ENCODE data around the gene SMG6. TPM values are rescaled to one million over a fixed set of nuclear protein-coding genes. Genes with fewer than 3 reads are reported as not detected.

Gene SMG6
- total RNA-seq, 6 experiments from 2014 or later, result 7.4 to 10.4 (median 8.9) TPM

DNA sequence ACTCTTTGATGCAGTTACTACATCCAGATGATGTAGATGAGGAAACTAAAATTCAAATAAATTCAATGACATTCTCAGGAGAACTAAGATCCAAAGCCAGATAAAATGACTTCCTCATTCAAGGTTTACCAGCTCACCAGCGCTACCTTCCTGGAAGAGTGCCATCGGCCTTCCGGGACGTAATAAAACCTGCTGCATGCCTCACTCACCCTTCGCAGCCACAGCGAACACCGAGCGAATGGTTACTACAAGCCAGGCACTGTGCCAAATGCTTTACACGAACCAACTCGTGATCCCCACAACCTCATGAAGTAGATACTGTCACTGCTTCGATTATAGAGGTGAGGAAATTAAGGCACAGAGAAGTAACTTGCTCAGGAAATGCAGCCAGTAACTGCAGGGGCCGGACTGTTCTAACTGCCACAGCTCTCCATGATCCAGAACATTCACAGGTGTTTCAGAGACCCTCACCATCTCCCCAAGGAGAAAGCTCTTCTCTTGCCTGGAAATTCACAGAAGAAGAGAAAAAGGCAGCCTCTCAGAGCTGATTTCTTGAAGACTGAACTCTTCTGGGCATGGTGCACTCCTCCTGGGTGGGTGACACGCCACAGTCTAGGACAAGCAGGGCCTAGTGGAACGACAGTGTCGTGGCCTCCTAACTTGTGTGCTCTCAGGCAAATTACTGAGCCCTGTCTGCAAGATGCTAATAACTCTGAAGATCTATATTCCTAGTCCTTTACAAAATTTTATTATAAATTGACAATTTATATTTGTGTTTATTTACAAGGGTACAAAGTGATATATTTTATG is 201.9 kb downstream of the SMG6 start:
- no peak for DNase-seq
- Histone ChIP-seq H3K4me1 (no peaks in the 10 kb centered on the region), H3K36me3 (no peaks in the 10 kb centered on the region), H3K27me3 (no peaks in the 10 kb centered on the region), H3K9me3 (no peaks in the 10 kb centered on the region), H3K27ac (no peak overlapping the region), H3K4me3 (no peak overlapping the region)
- intact Hi-C loops (cut with DNase I), result loop anchor here in 1 of 2 donors (10.0 kb wide), 1 partner anchor 133 kb away; no protein-coding TSS in a partner anchor
- no peak for TF ChIP-seq POLR2A (IDR thresholded peaks at IDR 0.05)
- TF ChIP-seq, protein P1, sequence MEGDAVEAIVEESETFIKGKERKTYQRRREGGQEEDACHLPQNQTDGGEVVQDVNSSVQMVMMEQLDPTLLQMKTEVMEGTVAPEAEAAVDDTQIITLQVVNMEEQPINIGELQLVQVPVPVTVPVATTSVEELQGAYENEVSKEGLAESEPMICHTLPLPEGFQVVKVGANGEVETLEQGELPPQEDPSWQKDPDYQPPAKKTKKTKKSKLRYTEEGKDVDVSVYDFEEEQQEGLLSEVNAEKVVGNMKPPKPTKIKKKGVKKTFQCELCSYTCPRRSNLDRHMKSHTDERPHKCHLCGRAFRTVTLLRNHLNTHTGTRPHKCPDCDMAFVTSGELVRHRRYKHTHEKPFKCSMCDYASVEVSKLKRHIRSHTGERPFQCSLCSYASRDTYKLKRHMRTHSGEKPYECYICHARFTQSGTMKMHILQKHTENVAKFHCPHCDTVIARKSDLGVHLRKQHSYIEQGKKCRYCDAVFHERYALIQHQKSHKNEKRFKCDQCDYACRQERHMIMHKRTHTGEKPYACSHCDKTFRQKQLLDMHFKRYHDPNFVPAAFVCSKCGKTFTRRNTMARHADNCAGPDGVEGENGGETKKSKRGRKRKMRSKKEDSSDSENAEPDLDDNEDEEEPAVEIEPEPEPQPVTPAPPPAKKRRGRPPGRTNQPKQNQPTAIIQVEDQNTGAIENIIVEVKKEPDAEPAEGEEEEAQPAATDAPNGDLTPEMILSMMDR (IDR thresholded peaks at IDR 0.05), result no peak
- 86% methylated on average over 11 of the region's 15 CpGs for WGBS (ENCODE audit: insufficient coverage, low coverage, low lambda C conversion rate, missing lambda C conversion rate)
- ATAC-seq, result peak in 2 of 4 donors; percentile 18 to 24

- Histone ChIP-seq H3K27ac (peak overlapping the region in 2 of 3 donors; percentile 3 to 49), H3K36me3 (no peaks in the 10 kb centered on the region), H3K27me3 (no peaks in the 10 kb centered on the region), H3K4me3 (no peak overlapping the region), H3K9me3 (no peaks in the 10 kb centered on the region), H3K4me1 (peaks cover 0 to 12% (median 2%) of the 10 kb centered on the region in 4 donors)
- no peak for DNase-seq
- WGBS (ENCODE audit: insufficient coverage, low coverage, low lambda C conversion rate, missing lambda C conversion rate), result 74% methylated on average over 5 of the region's 10 CpGs
- ATAC-seq, result no peak
- intact Hi-C loops (cut with DNase I), result no loop called here
- TF ChIP-seq POLR2A (IDR thresholded peaks at IDR 0.05), result no peak
- TF ChIP-seq, protein P1 (IDR thresholded peaks at IDR 0.05), result no peak
Observed at GRCh38 chr17:2095536-2095910, 208.1 kb downstream of the SMG6 start.

DNA sequence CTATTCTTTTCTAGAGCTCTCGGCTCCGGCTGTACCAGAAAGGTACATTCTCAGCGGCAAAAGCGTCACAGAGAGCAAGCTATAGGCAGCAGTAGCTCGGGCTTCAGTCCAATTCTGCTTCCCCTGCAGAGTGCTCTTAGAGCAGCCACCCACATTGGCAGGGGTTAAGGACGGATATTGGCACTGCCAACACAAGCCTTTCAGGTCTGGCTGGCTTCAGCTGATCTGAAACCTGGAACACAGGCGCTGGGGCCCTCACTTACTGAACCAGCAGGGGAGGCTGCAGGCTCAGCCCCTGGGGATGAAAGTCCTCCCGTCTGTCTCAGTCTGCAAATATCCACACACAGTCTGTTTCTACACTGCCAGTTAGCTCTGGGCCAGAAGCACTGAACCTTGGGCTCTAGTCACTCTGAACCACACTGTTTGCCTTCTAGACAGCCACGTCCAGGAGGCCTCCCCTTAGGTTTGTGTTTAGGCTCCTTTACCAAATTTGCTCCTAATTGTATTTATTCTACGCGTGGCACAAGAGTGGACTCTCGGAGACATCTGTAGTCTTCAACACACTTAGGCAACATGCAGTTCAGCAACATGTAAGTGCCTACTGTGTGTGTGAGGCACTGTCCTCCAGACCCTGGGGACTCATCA is 208.6 kb downstream of the SMG6 start:
- DNase-seq (peak; percentile 84 to 92 (median 90)), ATAC-seq (peak; percentile 97 to 99 (median 99))
- 36% methylated on average over 4 of the region's 12 CpGs for WGBS (ENCODE audit: insufficient coverage, low coverage, low lambda C conversion rate, missing lambda C conversion rate)
- H3K36me3 ChIP-seq, result no peaks in the 10 kb centered on the region
- TF ChIP-seq POLR2A (IDR thresholded peaks at IDR 0.05), result no peak
- TF ChIP-seq, protein P1 (IDR thresholded peaks at IDR 0.05), result peak; percentile 82 to 92 (median 87)
- no peaks in the 10 kb centered on the region for H3K27me3 ChIP-seq
- no peaks in the 10 kb centered on the region for H3K9me3 ChIP-seq
- H3K4me1 ChIP-seq, result peaks cover 0 to 12% (median 2%) of the 10 kb centered on the region in 4 donors
- no peak overlapping the region for H3K4me3 ChIP-seq
- H3K27ac ChIP-seq, result peak overlapping the region in 2 of 3 donors; percentile 3 to 49
- intact Hi-C loops (cut with DNase I), result no loop called here

DNA sequence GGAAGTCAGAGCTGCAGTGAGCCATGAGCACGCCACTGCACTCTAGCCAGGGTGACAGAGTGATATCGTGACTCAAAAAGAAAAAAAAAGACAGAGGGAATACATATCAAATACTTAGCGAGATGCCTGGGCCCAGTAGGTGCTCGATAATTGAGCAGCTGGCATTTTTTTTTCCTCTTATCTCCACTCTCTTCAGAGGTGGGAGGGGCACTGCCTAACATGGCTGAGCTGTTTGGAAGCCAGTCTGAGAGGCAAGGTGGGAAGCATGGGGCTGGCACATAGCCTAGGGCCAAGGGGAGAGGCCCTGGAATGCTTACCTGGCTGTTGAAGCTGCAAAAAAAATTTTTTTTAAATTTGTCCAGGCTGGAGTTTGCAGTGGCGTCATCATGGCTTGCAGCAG is 210.2 kb downstream of the SMG6 start:
- Histone ChIP-seq H3K9me3 (no peaks in the 10 kb centered on the region), H3K4me1 (peaks cover 0 to 21% (median 4%) of the 10 kb centered on the region in 4 donors), H3K27ac (no peak overlapping the region), H3K27me3 (no peaks in the 10 kb centered on the region), H3K4me3 (no peak overlapping the region), H3K36me3 (no peaks in the 10 kb centered on the region)
- intact Hi-C loops (cut with DNase I), result no loop called here
- ATAC-seq, result no peak
- DNase-seq, result no peak
- WGBS (ENCODE audit: insufficient coverage, low coverage, low lambda C conversion rate, missing lambda C conversion rate), result 94% methylated on average over 5 of the region's 5 CpGs
- TF ChIP-seq, protein P1 (IDR thresholded peaks at IDR 0.05), result no peak
- no peak for TF ChIP-seq POLR2A (IDR thresholded peaks at IDR 0.05)
